ENCODE measurements around the gene NME4.

NME4 gene

GRCh38 chr16:444027-444426 lies 47.0 kb downstream of the NME4 start:
- no peaks in the 10 kb centered on the region for H3K27me3 Mint-ChIP-seq (ENCODE audit: low read depth)
- no peak for TF ChIP-seq CTCF (IDR thresholded peaks at IDR 0.05; ENCODE audit: unreplicated experiment in 3 of 3)
- H3K4me3 Mint-ChIP-seq, result no peak overlapping the region
- no peaks in the 10 kb centered on the region for H3K9me3 Mint-ChIP-seq
- H3K4me1 Mint-ChIP-seq, result peaks cover 33% of the 10 kb centered on the region
- H3K36me3 Mint-ChIP-seq (ENCODE audit: low read depth), result peaks cover 31% of the 10 kb centered on the region
- H3K27ac Mint-ChIP-seq, result no peak overlapping the region

DNA sequence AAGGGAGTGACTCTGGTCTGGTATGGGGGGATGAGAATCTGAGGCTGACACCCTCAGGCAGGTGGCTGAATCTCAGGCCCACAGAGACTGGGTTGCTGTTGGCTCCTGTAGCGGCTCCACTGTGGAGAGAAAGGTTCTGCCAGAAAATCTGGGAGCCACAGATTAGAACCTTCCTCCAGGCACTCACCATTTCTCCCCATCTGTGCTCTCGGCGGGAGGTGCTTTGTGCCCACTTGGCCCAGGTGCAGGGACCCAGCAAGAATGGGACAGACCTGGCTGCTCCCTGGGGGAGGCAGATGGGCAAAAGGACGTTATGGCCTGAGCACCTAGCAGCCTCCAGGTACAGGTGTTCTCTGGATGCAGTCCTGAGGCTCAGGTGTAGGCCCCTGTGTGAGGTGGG lies 48.6 kb downstream of the NME4 start:
- Mint-ChIP-seq H3K9me3 (no peaks in the 10 kb centered on the region), H3K27ac (no peak overlapping the region), H3K4me3 (no peak overlapping the region), H3K4me1 (peaks cover 24% of the 10 kb centered on the region), H3K27me3 (ENCODE audit: low read depth) (no peaks in the 10 kb centered on the region), H3K36me3 (ENCODE audit: low read depth) (peaks cover 21% of the 10 kb centered on the region)
- no peak for TF ChIP-seq CTCF (IDR thresholded peaks at IDR 0.05; ENCODE audit: unreplicated experiment in 3 of 3)
